SK-N-SH (cell line): ENCODE measurements around the gene ATP5F1E. TPM values are rescaled to one million over a fixed set of nuclear protein-coding genes. Genes with fewer than 3 reads are reported as not detected.

Experiments used
- CTCF ChIA-PET: fragments of 300-600, 350-600 bp; formaldehyde crosslinking; extraction: SDS; loops from one replicate; lab custom pipeline; 2021; lab: Yijun Ruan, JAX
- POLR2A ChIA-PET: fragments of 350-600 bp; sonication (Branson Sonifier 250); formaldehyde crosslinking; extraction: SDS; loops from one replicate; lab custom pipeline; 2020; ENCODE audit warnings: antibody characterized with exemption, inconsistent platforms; lab: Yijun Ruan, JAX
- DNase-seq: peaks from one replicate; pipeline ENCODE4 v3.0.0; 2012
- H2AFZ ChIP-seq: fragments of 200-600 bp; sonication (generic); 2 replicates; pipeline ENCODE4 v1.8.1; 2016; ENCODE audit warnings: antibody characterized with exemption, mild to moderate bottlenecking, low read depth
- H3F3A ChIP-seq: fragments of 200-600 bp; sonication (generic); replicated peaks from 2 replicates; pipeline ENCODE3; 2016; ENCODE audit warnings: antibody characterized with exemption, mild to moderate bottlenecking; ENCODE audit not compliant: insufficient read depth
- H3K27ac ChIP-seq, 2 experiments: fragments of 200-500 bp in 1 of 2; fragments of 200-600 bp in 1 of 2; sonication (Bioruptor generic) in 1 of 2; sonication (generic), shearing (Covaris generic) in 1 of 2; 2 replicates each; pipeline versions ENCODE4 v1.5.1 to v1.6.1; 2014 to 2016; ENCODE audit warnings: low read depth in 2 of 2, inconsistent platforms in 1 of 2, low read length in 1 of 2, mild to moderate bottlenecking in 1 of 2, mixed read lengths in 1 of 2
- H3K27me3 ChIP-seq: fragments of 200-600 bp; sonication (generic), shearing (Covaris generic); 2 replicates; pipeline ENCODE4 v1.6.1; 2016; ENCODE audit warnings: mixed run types; ENCODE audit not compliant: insufficient read depth
- H3K36me3 ChIP-seq, 2 experiments: fragments of 200-500 bp in 1 of 2; fragments of 200-600 bp in 1 of 2; sonication (Bioruptor generic) in 1 of 2; sonication (generic) in 1 of 2; replicated peaks in 1 of 2; 2 replicates each; pipeline versions ENCODE3 to v1.5.1; 2014 to 2016; ENCODE audit warnings: low read length in 1 of 2, mild to moderate bottlenecking in 1 of 2; ENCODE audit not compliant: insufficient read depth in 2 of 2, control insufficient read depth in 1 of 2
- H3K4me1 ChIP-seq, 2 experiments: fragments of 200-500 bp in 1 of 2; fragments of 200-600 bp in 1 of 2; sonication (Bioruptor generic) in 1 of 2; sonication (generic), shearing (Covaris generic) in 1 of 2; 2 replicates each; pipeline versions ENCODE4 v1.5.1 to v1.6.1; 2014 to 2016; ENCODE audit warnings: low read depth in 1 of 2, low read length in 1 of 2, mixed run types in 1 of 2; ENCODE audit not compliant: insufficient read depth in 2 of 2, control insufficient read depth in 1 of 2
- H3K4me2 ChIP-seq: fragments of 200-600 bp; sonication (generic), shearing (Covaris generic); 2 replicates; pipeline ENCODE4 v1.6.1; 2017; ENCODE audit warnings: mixed run types
- H3K4me3 ChIP-seq, 2 experiments: fragments of 200-500 bp in 1 of 2; fragments of 200-600 bp in 1 of 2; sonication (Bioruptor generic) in 1 of 2; sonication (generic), shearing (Covaris generic) in 1 of 2; 2 replicates each; pipeline versions ENCODE4 v1.5.1 to v1.8.1; 2014 to 2016; ENCODE audit warnings: low read depth in 2 of 2, inconsistent platforms in 1 of 2, low read length in 1 of 2, mild to moderate bottlenecking in 1 of 2, mixed read lengths in 1 of 2, moderate library complexity in 1 of 2
- H3K79me2 ChIP-seq: fragments of 200-600 bp; sonication (generic); 2 replicates; pipeline ENCODE4 v1.8.1; 2017; ENCODE audit warnings: mild to moderate bottlenecking; ENCODE audit not compliant: insufficient read depth
- H3K9ac ChIP-seq: fragments of 200-600 bp; sonication (generic); 2 replicates; pipeline ENCODE4 v1.6.1; 2017; ENCODE audit warnings: mixed run types
- H3K9me2 ChIP-seq: fragments of 200-600 bp; sonication (generic); 2 replicates; pipeline ENCODE4 v1.6.1; 2017; ENCODE audit warnings: mixed run types
- H3K9me3 ChIP-seq: fragments of 200-600 bp; sonication (generic); 2 replicates; pipeline ENCODE4 v1.6.1; 2017; ENCODE audit warnings: mixed run types, mild to moderate bottlenecking, moderate library complexity
- H4K20me1 ChIP-seq: fragments of 200-600 bp; sonication (generic); 2 replicates; pipeline ENCODE4 v1.6.1; 2017; ENCODE audit warnings: mild to moderate bottlenecking, mixed run types; ENCODE audit not compliant: insufficient read depth
- CHD2 ChIP-seq: fragments of 150-350 bp; IDR thresholded peaks from 2 replicates; pipeline ENCODE4 v1.6.1; 2018; ENCODE audit warnings: low read length; ENCODE audit not compliant: partially characterized antibody
- CTCF ChIP-seq: fragments of 200-600 bp; sonication (generic); IDR thresholded peaks from 2 replicates; pipeline ENCODE4 v1.6.1; 2017; ENCODE audit warnings: antibody characterized with exemption, mild to moderate bottlenecking, moderate library complexity
- ELF1 ChIP-seq: IDR thresholded peaks from 2 replicates; pipeline ENCODE4 v1.4.0; 2012
- FOSL2 ChIP-seq: IDR thresholded peaks from 2 replicates; pipeline ENCODE4 v1.4.0; 2012; ENCODE audit warnings: low read depth, mild to moderate bottlenecking, moderate library complexity, borderline replicate concordance
- FOXJ3 ChIP-seq: sonication (generic); formaldehyde crosslinking; IDR thresholded peaks from 2 replicates; pipeline ENCODE4 v1.5.1; 2020; ENCODE audit warnings: mild to moderate bottlenecking, missing genetic modification reagents
- FOXM1 ChIP-seq: IDR thresholded peaks from 2 replicates; pipeline ENCODE4 v1.4.0; 2012; ENCODE audit warnings: low read depth, mild to moderate bottlenecking
- GABPA ChIP-seq: IDR thresholded peaks from 2 replicates; pipeline ENCODE4 v1.4.0; 2012; ENCODE audit warnings: low read depth, mild to moderate bottlenecking
- JUND ChIP-seq: IDR thresholded peaks from 2 replicates; pipeline ENCODE4 v1.4.0; 2012
- NFIC ChIP-seq: IDR thresholded peaks from 2 replicates; pipeline ENCODE4 v1.4.0; 2012; ENCODE audit warnings: borderline replicate concordance
- NRF1 ChIP-seq: IDR thresholded peaks from 2 replicates; pipeline ENCODE4 v1.6.1; 2012; ENCODE audit warnings: low read depth, mild to moderate bottlenecking, low read length
- RAD21 ChIP-seq: IDR thresholded peaks from 2 replicates; pipeline ENCODE4 v1.6.1; 2012; ENCODE audit warnings: mild to moderate bottlenecking, low read length
- TCF12 ChIP-seq: IDR thresholded peaks from 2 replicates; pipeline ENCODE4 v1.4.0; 2012
- TEAD4 ChIP-seq: IDR thresholded peaks from 2 replicates; pipeline ENCODE4 v1.4.0; 2012; ENCODE audit warnings: mild to moderate bottlenecking, borderline replicate concordance; ENCODE audit not compliant: insufficient read depth
- USF2 ChIP-seq: fragments of 150-350 bp; IDR thresholded peaks from 2 replicates; pipeline ENCODE4 v1.6.1; 2017; ENCODE audit warnings: antibody characterized with exemption, low read length, low read depth, borderline replicate concordance
- WGBS: methylation state at CpG from one replicate; pipeline ENCODE4 v1.1.6; 2017; ENCODE audit warnings: low lambda C conversion rate; 5-methylcytosine and 5-hydroxymethylcytosine counted together
- polyA plus RNA-seq, 3 experiments: library from polyadenylated mRNA; depleted of rRNA; stranded (reverse); fragments of >200 nt; gene quantifications; 2 replicates each; pipeline ENCODE4 v1.2.3, GENCODE V29; 2012
- TF ChIP-seq, protein P1 (sequence below): IDR thresholded peaks from 2 replicates; pipeline ENCODE4 v1.6.1; 2012; ENCODE audit warnings: mild to moderate bottlenecking, low read depth, low read length, moderate library complexity
- TF ChIP-seq, protein P2 (sequence below): IDR thresholded peaks from 2 replicates; pipeline ENCODE4; 2012

Gene ATP5F1E
- polyA plus RNA-seq, 1 of the 3 experiments (the other 2 are of a cell fraction): 60.8 TPM

GRCh38 chr20:59039233-59039632 lies 7.1 kb upstream of the ATP5F1E start:
- H3K27ac ChIP-seq: no peak overlapping the region
- peaks cover 65% of the 10 kb centered on the region for H3K79me2 ChIP-seq
- no peaks in the 10 kb centered on the region for H3K9me3 ChIP-seq
- H3K9ac ChIP-seq: no peak overlapping the region
- no peaks in the 10 kb centered on the region for H3K27me3 ChIP-seq
- H3F3A ChIP-seq: peaks cover 11% of the 10 kb centered on the region
- no peak for TF ChIP-seq TEAD4
- TF ChIP-seq, protein P1, sequence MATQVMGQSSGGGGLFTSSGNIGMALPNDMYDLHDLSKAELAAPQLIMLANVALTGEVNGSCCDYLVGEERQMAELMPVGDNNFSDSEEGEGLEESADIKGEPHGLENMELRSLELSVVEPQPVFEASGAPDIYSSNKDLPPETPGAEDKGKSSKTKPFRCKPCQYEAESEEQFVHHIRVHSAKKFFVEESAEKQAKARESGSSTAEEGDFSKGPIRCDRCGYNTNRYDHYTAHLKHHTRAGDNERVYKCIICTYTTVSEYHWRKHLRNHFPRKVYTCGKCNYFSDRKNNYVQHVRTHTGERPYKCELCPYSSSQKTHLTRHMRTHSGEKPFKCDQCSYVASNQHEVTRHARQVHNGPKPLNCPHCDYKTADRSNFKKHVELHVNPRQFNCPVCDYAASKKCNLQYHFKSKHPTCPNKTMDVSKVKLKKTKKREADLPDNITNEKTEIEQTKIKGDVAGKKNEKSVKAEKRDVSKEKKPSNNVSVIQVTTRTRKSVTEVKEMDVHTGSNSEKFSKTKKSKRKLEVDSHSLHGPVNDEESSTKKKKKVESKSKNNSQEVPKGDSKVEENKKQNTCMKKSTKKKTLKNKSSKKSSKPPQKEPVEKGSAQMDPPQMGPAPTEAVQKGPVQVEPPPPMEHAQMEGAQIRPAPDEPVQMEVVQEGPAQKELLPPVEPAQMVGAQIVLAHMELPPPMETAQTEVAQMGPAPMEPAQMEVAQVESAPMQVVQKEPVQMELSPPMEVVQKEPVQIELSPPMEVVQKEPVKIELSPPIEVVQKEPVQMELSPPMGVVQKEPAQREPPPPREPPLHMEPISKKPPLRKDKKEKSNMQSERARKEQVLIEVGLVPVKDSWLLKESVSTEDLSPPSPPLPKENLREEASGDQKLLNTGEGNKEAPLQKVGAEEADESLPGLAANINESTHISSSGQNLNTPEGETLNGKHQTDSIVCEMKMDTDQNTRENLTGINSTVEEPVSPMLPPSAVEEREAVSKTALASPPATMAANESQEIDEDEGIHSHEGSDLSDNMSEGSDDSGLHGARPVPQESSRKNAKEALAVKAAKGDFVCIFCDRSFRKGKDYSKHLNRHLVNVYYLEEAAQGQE: no peak
- TF ChIP-seq FOXJ3: no peak
- TF ChIP-seq, protein P2, sequence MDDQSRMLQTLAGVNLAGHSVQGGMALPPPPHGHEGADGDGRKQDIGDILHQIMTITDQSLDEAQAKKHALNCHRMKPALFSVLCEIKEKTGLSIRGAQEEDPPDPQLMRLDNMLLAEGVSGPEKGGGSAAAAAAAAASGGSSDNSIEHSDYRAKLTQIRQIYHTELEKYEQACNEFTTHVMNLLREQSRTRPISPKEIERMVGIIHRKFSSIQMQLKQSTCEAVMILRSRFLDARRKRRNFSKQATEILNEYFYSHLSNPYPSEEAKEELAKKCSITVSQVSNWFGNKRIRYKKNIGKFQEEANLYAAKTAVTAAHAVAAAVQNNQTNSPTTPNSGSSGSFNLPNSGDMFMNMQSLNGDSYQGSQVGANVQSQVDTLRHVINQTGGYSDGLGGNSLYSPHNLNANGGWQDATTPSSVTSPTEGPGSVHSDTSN: no peak
- TF ChIP-seq NFIC: no peak
- no peak for TF ChIP-seq JUND
- TF ChIP-seq NRF1: no peak
- no peak for TF ChIP-seq USF2
- no peak for TF ChIP-seq CHD2
- no peak for DNase-seq
- no peak overlapping the region for H2AFZ ChIP-seq
- POLR2A ChIA-PET: no interaction called here
- H3K36me3 ChIP-seq: peaks cover 39 to 59% of the 10 kb centered on the region in 2 experiments
- CTCF ChIA-PET: no interaction called here
- peaks cover 7 to 32% of the 10 kb centered on the region in 2 experiments; a peak in 3 of 4 replicates for H3K4me1 ChIP-seq
- 87% methylated on average over 1 of the region's 1 CpG for WGBS
- no peak overlapping the region for H3K4me2 ChIP-seq
- peaks cover 4% of the 10 kb centered on the region; the same call in 1 of the 2 replicates for H4K20me1 ChIP-seq
- no peaks in the 10 kb centered on the region for H3K9me2 ChIP-seq
- no peak overlapping the region for H3K4me3 ChIP-seq

DNA sequence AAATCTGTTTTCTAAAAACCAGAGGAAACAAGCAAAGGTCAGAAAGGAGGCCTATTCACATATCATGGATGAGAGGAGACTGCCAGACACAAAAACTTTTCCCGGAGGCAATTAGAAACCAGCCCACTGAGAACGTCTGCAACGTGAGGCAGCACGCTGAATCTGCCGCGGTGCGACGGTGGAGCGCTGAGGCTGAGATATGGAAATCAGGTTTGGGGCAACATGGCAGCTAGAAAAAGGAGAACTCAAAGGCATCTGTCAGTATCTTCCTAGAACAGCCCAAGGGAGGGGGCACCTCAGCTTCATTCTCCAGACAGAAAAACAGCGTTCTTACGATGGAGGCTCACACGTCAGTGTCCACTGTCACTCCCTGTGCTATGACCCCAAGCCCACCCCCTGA lies 5.3 kb upstream of the ATP5F1E start:
- Histone ChIP-seq H4K20me1 (peaks cover 4% of the 10 kb centered on the region; the same call in 1 of the 2 replicates), H3K9me3 (no peaks in the 10 kb centered on the region)
- TF ChIP-seq NFIC: no peak
- no peak for TF ChIP-seq ELF1
- no peak for TF ChIP-seq GABPA
- TF ChIP-seq TCF12: no peak
- no peak for TF ChIP-seq RAD21
- TF ChIP-seq TEAD4: no peak
- TF ChIP-seq CTCF: no peak
- no peak for TF ChIP-seq FOXM1
- TF ChIP-seq FOSL2: no peak
- TF ChIP-seq, all 33 proteins: peak for 0
- Histone ChIP-seq H3K27me3 (no peaks in the 10 kb centered on the region), H3K27ac (peak overlapping the region in 1 of 2 experiments; percentile 51; a peak in 2 of 4 replicates), H3K4me3 (no peak overlapping the region), H3K9ac (no peak overlapping the region), H2AFZ (no peak overlapping the region), H3F3A (peaks cover 26% of the 10 kb centered on the region), H3K79me2 (peaks cover 63% of the 10 kb centered on the region), H3K9me2 (no peaks in the 10 kb centered on the region), H3K4me1 (peaks cover 7 to 31% of the 10 kb centered on the region in 2 experiments; a peak in 3 of 4 replicates), H3K36me3 (peaks cover 39 to 69% of the 10 kb centered on the region in 2 experiments), H3K4me2 (no peak overlapping the region)
- POLR2A ChIA-PET: no interaction called here
- WGBS: 87% methylated on average over 12 of the region's 12 CpGs
- DNase-seq: no peak
- CTCF ChIA-PET: interaction anchor here (0.7 to 0.9 kb wide), 2 partner anchors 9 to 167 kb away, joined by 3 read pairs; no protein-coding TSS in a partner anchor
